ENCODE results near the gene ITPK1.

- no peak for TF ChIP-seq BRCA1 (IDR thresholded peaks at IDR 0.05; ENCODE audit: low read depth, low read length)
- TF ChIP-seq CREB1 (IDR thresholded peaks at IDR 0.05; ENCODE audit: low read depth) = no peak
- no peak for TF ChIP-seq EZH2 (IDR thresholded peaks at IDR 0.05; ENCODE audit: borderline replicate concordance, control insufficient read depth, low read depth, low read length)
- no peak for TF ChIP-seq CTCF (IDR thresholded peaks at IDR 0.05 in 2 of 3, conservative IDR thresholded peaks at IDR 0.05 in 1 of 3; ENCODE audit: control insufficient read depth in 2 of 3, extremely low read depth in 1 of 3, insufficient read depth in 1 of 3, low read depth in 3 of 3, low read length in 3 of 3)
- TF ChIP-seq TCF7 (IDR thresholded peaks at IDR 0.05; ENCODE audit: borderline replicate concordance) = no peak
- TF ChIP-seq SPI1 (IDR thresholded peaks at IDR 0.05; ENCODE audit: borderline replicate concordance, insufficient read depth, low read depth, low read length) = no peak
- TF ChIP-seq CHD1 (IDR thresholded peaks at IDR 0.05; ENCODE audit: low read depth, low read length) = no peak
- TF ChIP-seq EP300 (IDR thresholded peaks at IDR 0.05; ENCODE audit: borderline replicate concordance in 1 of 2, control insufficient read depth in 1 of 2, low read depth in 2 of 2, low read length in 2 of 2) = no peak
- TF ChIP-seq POLR2AphosphoS5 (IDR thresholded peaks at IDR 0.05; ENCODE audit: low read length) = no peak
- TF ChIP-seq ATF7 (IDR thresholded peaks at IDR 0.05; ENCODE audit: low read depth) = no peak
These were observed 80.2 kb downstream of the ITPK1 start for GRCh38 chr14:93035585-93035916.

Measured in GM12878 (cell line).